PFSK-1 (cell line): ENCODE results near the gene COX14.

Source experiments
- FOXP2 ChIP-seq: optimal IDR thresholded peaks from 2 replicates; pipeline ENCODE3; 2011; ENCODE audit warnings: borderline replicate concordance, control low read depth, inconsistent platforms; ENCODE audit not compliant: insufficient read depth; ENCODE audit errors: extremely low read length, extremely low read depth
- POLR2AphosphoS5 ChIP-seq: IDR thresholded peaks from 2 replicates; pipeline ENCODE4 v1.6.1; 2012; ENCODE audit warnings: low read depth, mild to moderate bottlenecking, control low read depth, low read length, moderate library complexity
- SIN3A ChIP-seq: IDR thresholded peaks from 2 replicates; pipeline ENCODE4 v1.6.1; 2012; ENCODE audit warnings: mild to moderate bottlenecking, low read length, moderate library complexity, borderline replicate concordance; ENCODE audit not compliant: insufficient read depth
- TAF1 ChIP-seq: IDR thresholded peaks from 2 replicates; pipeline ENCODE4 v1.6.1; 2012; ENCODE audit warnings: low read length, control low read depth, borderline replicate concordance; ENCODE audit not compliant: insufficient read depth
- TF ChIP-seq, protein P1 (sequence below), 2 experiments: IDR thresholded peaks; 2 replicates each; pipeline versions ENCODE4 v1.6.1 to v1.8.0; 2011 to 2012; ENCODE audit warnings: low read depth in 2 of 2, low read length in 2 of 2, control low read depth in 1 of 2, inconsistent platforms in 1 of 2, mild to moderate bottlenecking in 1 of 2, moderate library complexity in 1 of 2; ENCODE audit not compliant: insufficient read depth in 1 of 2

COX14 gene

DNA sequence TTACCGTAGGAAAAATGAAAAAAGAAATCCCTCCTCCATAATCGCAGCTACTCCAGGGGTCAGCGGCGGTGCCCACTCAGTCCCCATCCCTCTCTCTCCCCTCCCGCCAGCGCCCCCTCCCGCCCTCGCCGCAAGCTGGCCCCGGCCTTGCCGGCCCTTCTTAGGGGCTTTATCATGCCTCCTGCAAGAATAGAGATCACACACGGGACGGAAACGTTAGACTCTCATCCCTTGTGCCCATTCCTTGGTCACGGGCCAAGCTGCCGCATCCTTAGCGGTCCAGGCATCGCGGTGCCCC is 692 bp upstream of the COX14 start:
- TF ChIP-seq TAF1 = no peak
- TF ChIP-seq POLR2AphosphoS5 = no peak
- TF ChIP-seq, protein P1, sequence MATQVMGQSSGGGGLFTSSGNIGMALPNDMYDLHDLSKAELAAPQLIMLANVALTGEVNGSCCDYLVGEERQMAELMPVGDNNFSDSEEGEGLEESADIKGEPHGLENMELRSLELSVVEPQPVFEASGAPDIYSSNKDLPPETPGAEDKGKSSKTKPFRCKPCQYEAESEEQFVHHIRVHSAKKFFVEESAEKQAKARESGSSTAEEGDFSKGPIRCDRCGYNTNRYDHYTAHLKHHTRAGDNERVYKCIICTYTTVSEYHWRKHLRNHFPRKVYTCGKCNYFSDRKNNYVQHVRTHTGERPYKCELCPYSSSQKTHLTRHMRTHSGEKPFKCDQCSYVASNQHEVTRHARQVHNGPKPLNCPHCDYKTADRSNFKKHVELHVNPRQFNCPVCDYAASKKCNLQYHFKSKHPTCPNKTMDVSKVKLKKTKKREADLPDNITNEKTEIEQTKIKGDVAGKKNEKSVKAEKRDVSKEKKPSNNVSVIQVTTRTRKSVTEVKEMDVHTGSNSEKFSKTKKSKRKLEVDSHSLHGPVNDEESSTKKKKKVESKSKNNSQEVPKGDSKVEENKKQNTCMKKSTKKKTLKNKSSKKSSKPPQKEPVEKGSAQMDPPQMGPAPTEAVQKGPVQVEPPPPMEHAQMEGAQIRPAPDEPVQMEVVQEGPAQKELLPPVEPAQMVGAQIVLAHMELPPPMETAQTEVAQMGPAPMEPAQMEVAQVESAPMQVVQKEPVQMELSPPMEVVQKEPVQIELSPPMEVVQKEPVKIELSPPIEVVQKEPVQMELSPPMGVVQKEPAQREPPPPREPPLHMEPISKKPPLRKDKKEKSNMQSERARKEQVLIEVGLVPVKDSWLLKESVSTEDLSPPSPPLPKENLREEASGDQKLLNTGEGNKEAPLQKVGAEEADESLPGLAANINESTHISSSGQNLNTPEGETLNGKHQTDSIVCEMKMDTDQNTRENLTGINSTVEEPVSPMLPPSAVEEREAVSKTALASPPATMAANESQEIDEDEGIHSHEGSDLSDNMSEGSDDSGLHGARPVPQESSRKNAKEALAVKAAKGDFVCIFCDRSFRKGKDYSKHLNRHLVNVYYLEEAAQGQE (IDR thresholded peaks at IDR 0.05; ENCODE audit: insufficient read depth in 1 of 2, low read depth in 2 of 2, low read length in 2 of 2) = no peak
- TF ChIP-seq FOXP2 = no peak
- no peak for TF ChIP-seq SIN3A

DNA sequence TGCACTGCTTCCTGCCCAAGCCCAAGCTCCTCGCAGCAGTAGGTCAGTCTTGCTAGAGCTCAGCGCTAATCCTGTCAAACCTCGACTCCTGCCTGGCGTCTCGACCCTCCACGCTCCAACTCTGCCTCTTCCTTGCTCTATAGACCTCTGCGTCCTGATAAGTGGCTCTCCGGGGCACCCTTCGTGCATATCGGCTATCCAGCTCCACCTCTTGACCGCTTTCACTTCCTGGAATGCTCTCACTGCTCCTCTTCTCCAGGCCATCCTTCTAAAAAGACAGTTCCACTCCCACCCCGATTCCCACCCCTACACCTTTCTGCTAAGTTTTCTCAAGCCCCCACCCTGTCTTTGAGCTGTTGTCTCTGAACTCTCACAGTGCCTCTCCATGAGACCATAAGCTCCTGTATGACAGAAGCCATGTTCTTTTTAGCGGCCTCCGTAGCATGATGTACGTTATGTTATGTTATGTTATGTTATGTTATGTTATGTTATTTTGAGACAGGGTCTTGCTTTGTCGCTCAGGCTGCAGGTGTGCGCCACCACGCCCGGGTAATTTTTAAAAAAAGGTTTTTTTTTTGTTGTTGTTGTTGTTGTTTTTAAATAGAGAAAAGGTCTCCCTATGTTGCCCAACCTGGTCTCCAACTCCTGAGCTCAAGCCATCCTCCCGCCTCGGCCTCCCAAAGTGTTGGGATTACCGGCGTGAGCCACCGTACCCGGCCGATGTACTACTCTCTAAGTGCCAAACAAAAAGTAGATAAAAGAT is 601 bp downstream of the COX14 start:
- TF ChIP-seq POLR2AphosphoS5 (no peak), FOXP2 (no peak), TAF1 (no peak), SIN3A (0 out of 2 replicates have a peak, but pooled peaks have one; percentile 44)
- TF ChIP-seq, protein P1 (IDR thresholded peaks at IDR 0.05; ENCODE audit: insufficient read depth in 1 of 2, low read depth in 2 of 2, low read length in 2 of 2) = no peak

DNA sequence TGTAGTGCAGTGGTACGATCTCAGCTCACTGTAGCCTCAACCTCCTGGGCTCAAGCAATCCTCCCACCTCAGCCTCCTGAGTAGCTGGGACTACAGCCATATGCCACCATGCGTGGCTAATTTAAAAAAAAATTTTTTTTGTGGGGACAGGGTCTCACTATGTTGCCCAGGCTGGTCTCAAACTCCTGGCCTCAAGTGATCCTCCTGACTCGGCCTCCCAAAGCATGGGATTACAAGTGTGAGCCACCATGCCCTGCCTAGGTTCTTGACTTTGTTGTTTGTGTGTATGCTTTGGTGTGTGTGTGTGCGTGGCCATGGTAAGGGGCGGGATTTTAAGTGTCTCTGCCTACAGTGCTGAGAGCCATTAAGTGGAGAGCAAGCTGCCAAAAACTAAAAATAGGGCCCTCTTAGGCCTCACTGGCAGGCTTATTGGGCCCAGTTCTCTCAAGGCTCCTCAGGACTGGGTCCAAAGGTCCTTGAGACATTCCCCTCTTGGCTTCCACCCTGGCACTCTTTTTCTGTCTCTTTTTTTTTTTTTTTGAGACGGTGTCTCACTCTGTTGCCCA is 5.1 kb downstream of the COX14 start:
- TF ChIP-seq, protein P1 (IDR thresholded peaks at IDR 0.05; ENCODE audit: insufficient read depth in 1 of 2, low read depth in 2 of 2, low read length in 2 of 2) = no peak
- TF ChIP-seq TAF1 (no peak), POLR2AphosphoS5 (no peak)

DNA sequence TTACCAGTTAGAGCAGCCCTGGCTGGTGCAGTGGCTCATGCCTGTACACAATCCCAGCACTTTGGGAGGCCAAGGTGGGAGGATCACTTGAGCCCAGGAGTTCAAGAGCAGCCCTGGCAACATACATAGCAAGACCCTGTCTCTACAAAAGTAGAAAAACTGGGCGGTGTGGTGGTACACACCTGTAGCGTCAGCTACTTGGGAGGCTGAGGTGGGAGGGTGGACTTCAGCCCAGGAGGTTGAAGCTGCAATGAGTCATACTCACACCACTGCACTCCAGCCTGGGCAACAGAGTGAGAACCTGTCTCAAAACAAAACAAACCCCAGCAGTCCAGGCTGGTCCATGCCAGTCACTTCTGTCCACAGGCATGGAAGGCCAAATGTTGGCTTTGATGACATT is 7.4 kb downstream of the COX14 start:
- TF ChIP-seq POLR2AphosphoS5 = no peak
- TF ChIP-seq, protein P1 (IDR thresholded peaks at IDR 0.05; ENCODE audit: insufficient read depth in 1 of 2, low read depth in 2 of 2, low read length in 2 of 2) = no peak
- no peak for TF ChIP-seq FOXP2
- TF ChIP-seq TAF1 = no peak
- TF ChIP-seq SIN3A = no peak

DNA sequence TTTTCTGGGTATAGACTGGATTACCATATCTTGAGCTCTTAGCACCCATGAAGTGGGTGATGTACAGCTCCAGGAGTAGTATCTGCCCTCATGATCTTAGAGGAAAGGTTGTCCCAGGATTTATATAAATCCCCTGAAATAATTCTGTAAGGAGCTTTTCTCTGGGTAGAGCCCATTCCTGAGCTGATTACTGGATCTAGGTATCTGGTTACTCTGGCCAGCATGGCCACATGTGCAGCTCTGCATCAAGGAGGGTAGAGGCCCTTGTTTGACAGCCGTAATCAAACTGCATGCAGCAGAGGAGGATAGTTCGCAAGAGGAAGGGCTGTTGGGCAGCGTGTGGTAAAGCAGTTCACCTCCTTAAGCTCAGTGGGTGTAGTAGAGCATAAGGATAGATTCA is 8.5 kb downstream of the COX14 start:
- TF ChIP-seq SIN3A (no peak), FOXP2 (no peak), TAF1 (no peak), POLR2AphosphoS5 (no peak)
- TF ChIP-seq, protein P1 (IDR thresholded peaks at IDR 0.05; ENCODE audit: insufficient read depth in 1 of 2, low read depth in 2 of 2, low read length in 2 of 2) = no peak
